ENCODE measurements around the gene KRTAP19-6.
"Not testable (repeated sequence)": the region's sequence is repeated elsewhere in the genome, so short reads cannot be mapped to it uniquely, and the experiment has no call there.

KRTAP19-6 gene

GRCh38 chr21:30541764-30542163 lies at the start of gene KRTAP19-6:
Gene KRTAP19-6 (minus strand): TSS chr21:30541864. CDS start chr21:30541833, 31 bp downstream.
- no peak for DNase-seq

- DNase-seq: no peak
These were observed 48.6 kb upstream of the KRTAP19-6 start, which contains the start of gene KRTAP22-2 for GRCh38 chr21:30590297-30590696. Gene KRTAP22-2 (minus strand): TSS chr21:30590397.

GRCh38 chr21:30582870-30583269 lies 41.2 kb upstream of the KRTAP19-6 start:
- DNase-seq: no peak

- DNase-seq: no peak
These were observed 38.5 kb upstream of the KRTAP19-6 start for GRCh38 chr21:30580132-30580531.

GRCh38 chr21:30579346-30579745 lies 37.7 kb upstream of the KRTAP19-6 start:
- DNase-seq: no peak

- DNase-seq: no peak
These were observed 36.1 kb upstream of the KRTAP19-6 start for GRCh38 chr21:30577766-30578165.

- DNase-seq: no peak
These were observed 26.0 kb upstream of the KRTAP19-6 start for GRCh38 chr21:30567617-30568016.

- DNase-seq: no peak
These were observed 22.0 kb upstream of the KRTAP19-6 start for GRCh38 chr21:30563630-30564029.

GRCh38 chr21:30563072-30563471 lies 21.4 kb upstream of the KRTAP19-6 start:
- no peak for DNase-seq

- no peak for DNase-seq
These were observed 20.3 kb upstream of the KRTAP19-6 start for GRCh38 chr21:30561957-30562356.

GRCh38 chr21:30561264-30561895 lies 19.7 kb upstream of the KRTAP19-6 start, which contains the start of gene KRTAP19-7:
Gene KRTAP19-7 (minus strand): TSS chr21:30561314. CDS start chr21:30561289, 25 bp downstream.
- DNase-seq: no peak

GRCh38 chr21:30555095-30555494 lies 13.4 kb upstream of the KRTAP19-6 start:
- DNase-seq: no peak

- DNase-seq: no peak
These were observed 11.1 kb upstream of the KRTAP19-6 start for GRCh38 chr21:30552782-30553181.

- no peak for DNase-seq
These were observed 22.8 kb downstream of the KRTAP19-6 start for GRCh38 chr21:30518876-30519275.

GRCh38 chr21:30515681-30516080 lies 26.0 kb downstream of the KRTAP19-6 start:
- no peak for DNase-seq

- DNase-seq: not testable (repeated sequence)
These were observed 36.0 kb downstream of the KRTAP19-6 start for GRCh38 chr21:30505621-30506205.

GRCh38 chr21:30502041-30502440 lies 39.6 kb downstream of the KRTAP19-6 start, which contains the start of gene KRTAP19-5:
Gene KRTAP19-5 (minus strand): TSS chr21:30502141. CDS start chr21:30502090, 51 bp downstream.
- DNase-seq: no peak

GRCh38 chr21:30497065-30497464 lies 44.6 kb downstream of the KRTAP19-6 start, which contains the start of gene KRTAP19-4:
Gene KRTAP19-4 (minus strand): TSS chr21:30497165. CDS start chr21:30497110, 55 bp downstream.
- DNase-seq: no peak

- DNase-seq: no peak
These were observed 49.7 kb downstream of the KRTAP19-6 start, which contains the start of gene KRTAP19-3 for GRCh38 chr21:30491963-30492428. Gene KRTAP19-3 (minus strand): TSS chr21:30492013. CDS start chr21:30491957, 56 bp downstream.

Data from activated gamma-delta T cell treated with Interleukin-2 at 50 U/mL for 16 hours (primary cell).